ENCODE results near the gene FAM90A1.
A peak's percentile ranks its signal among the peaks of the same experiment; 100 is the strongest.
"Not testable (repeated sequence)": the region's sequence is repeated elsewhere in the genome, so short reads cannot be mapped to it uniquely, and the experiment has no call there.

The FAM90A1 gene

DNA sequence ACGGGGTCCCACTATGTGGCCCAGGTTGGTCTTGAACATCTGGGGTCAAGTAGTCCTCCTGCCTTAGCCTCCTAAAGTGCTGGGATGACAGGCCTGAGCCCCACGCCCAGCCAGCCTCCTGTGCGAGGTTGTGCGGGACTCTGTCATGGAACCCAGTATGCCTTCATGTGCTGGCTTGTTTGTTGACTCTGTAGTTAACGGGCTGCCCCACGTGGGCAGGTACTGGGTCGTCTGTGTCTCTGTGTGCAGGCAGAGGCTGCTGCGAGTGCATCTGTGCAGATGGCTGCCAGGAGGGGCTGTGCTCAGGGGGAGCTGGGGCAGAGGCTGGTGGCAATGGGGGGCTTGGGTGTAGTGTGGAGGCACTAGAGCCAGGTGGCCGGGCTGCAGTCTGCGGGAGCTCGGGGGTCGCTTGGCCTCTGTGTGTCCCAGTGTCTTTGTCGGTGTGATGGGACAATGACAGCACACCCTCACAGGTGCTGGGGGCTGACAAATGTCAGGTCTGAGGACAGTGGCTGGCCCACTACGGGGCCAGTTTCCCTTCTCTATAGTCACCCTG, 6.0 kb upstream of the FAM90A1 start:
- not testable (repeated sequence) for DNase-seq

DNA sequence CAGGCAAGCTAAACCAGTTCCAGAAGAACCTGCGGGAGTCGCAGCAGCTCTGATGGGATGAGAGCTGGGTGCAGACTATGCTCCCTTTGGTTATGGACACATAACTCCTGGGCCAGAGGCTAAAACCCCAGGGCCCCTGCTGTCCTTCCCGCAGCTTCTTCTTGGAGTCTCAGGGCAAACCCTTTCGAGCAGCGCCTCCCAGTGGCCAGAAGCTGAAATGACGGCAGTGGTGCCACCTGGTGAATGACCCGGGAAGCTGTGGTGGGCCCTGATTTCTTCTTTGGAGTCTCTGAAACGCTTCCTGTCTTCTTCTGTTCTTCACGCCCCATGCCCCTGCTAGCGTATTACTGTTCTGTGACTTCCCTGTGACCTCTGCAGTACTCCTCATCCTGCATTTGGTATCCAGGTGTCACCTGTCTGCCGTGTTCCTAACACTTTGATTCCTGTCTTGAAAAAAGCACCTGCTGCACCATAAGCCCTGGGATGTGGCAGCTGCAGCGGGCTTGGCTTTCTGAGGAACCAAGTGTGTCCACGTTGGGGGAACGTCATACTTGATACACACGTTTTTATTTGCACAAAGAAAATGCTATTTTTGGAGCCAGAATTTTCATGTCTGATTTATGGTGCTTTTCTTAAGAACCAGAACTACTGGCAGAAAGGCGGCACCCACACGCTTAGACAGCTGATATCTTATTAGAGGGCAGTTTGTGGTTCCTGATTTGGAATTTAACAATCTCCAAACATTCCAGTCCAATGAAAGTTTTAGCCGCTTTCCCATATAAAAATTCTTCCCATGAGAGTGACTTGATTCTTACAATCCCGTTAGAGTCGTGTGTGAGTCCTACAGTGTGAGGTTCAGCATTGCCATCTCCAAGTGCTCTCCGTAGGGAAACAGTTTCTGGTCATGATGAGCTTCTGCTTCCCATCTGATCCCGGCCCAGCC, 4.5 kb upstream of the FAM90A1 start:
- DNase-seq, result peak; percentile 49

DNA sequence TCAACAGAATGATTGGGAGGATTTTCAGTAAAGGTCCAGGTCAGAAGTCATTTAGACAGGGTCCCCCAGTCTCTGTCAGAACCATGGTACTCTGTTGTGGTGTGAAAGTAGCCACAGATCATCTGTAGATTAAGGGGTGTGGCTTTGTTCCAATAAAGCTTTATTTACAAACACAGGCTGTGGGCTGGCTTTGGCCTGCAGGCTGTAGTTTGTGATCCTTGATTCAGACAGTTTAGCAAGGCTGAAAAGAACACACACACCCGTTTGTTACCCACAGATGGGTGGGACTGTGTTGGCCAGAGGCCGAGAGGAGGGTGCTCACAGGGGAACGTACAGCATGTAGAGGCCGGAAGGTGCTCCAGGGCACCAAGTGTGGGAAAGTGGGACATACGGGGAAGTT, 3.6 kb upstream of the FAM90A1 start:
- DNase-seq, result not testable (repeated sequence)

DNA sequence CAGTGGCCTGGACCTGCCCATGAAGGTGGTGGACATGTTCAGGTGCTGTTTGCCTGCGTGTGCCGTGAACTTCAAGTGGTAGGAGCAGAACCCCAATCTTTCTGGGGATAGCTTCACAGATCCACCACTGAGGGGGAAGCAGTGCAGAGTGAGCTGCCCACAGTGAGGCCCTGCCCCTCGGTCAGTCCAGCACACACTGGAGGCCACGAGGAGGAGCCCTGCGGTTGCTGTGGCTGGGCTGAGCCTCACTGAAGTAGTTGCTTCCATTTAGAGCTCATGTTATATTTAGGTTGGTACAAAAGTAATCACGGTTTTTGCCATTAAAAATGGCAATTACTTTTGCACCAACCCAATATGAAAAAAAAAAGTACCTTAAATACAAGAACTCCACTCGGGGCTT, 2.1 kb upstream of the FAM90A1 start:
- not testable (repeated sequence) for DNase-seq

DNA sequence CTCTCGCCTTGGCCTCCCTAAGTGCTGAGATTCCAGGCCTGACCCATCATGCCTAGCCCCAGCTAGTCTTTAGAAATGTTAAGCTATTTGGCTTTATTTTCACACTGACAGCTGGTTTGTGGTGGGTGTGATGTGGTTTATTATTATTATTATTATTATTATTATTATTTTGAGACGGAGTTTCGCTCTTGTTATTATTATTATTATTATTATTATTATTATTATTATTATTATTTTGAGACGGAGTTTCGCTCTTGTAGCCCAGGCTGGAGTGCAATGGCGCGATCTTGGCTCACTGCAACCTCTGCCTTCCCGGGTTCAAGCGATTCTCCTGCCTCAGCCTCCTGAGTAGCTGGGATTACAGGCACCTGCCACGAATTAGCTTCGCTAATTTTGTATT, 1.2 kb upstream of the FAM90A1 start:
- DNase-seq, result not testable (repeated sequence)

DNA sequence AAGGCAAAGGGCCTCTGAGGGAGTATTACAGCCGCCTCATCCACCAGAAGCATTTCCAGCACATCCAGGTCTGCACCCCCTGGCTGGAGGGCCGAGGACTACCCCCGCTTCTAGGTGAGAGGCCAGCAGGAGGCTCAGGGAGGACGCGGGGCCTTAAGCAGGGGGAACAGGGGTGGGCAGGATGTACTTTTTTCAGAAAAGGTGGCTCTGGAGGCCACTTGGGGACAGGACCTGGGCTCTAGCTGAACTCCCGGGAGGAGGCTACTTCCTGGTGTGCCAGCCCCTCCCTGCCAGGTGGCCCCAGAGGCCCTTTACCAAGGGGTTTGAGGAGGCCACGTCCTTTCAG, 287 bp upstream of the FAM90A1 start:
- DNase-seq, result not testable (repeated sequence)

DNA sequence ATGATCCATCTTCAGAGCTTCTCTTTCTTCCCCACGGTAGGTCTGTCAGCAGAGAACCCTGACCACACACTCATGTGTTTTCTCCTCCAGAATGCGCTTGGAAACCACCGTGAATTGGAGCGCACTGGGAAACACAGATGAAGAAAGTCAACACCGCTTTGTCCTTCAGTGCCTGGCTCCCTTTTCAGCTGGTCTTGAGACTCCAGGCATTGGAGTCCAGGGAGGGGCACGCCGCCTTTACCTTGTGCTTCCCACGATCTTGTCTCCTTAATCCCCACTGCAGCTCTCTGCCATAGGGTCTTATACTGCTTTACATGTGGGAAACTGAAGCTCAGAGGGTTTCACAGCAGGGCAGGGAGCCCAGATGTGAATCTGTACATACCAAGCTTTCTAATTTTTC, 1.1 kb downstream of the FAM90A1 start:
- no peak for DNase-seq

DNA sequence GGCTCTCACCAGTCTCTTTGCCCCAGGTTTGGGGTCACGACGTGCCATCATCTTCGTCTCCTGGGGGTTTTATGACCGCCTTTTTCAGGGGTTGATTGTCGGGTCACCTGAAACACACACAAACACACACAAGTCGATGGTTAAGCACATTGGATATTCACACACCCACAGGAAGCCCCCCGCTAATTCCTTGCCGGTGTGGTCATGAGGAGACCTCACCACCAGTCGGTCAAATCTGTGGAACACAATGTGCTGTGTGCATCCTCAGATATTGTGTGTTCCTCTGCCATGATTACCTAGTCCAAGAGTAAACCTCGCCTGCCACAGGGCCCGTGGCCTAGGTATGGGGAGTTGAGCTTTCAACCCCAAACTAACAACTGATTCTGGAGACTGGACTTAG, 2.6 kb downstream of the FAM90A1 start:
- DNase-seq, result not testable (repeated sequence)

DNA sequence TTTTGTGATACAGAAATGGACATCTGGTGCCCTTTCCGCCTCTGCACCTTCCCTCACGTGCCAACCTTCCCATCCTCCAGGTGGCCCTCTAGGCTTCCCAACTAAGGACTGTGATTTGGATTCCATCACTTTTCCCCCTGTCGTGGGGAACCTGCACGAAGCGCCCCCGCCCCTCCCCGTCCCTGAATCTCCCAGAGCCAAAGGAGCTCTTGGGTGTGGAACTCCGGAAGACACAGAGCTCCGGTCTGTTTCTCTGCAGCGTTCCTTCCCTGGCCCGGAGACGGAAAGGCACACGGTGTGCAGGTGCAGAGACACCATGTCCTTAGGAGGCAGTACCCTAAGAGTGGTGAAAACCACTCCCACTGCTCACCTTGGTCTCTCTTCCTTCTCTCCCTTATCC, 3.8 kb downstream of the FAM90A1 start:
- not testable (repeated sequence) for DNase-seq

DNA sequence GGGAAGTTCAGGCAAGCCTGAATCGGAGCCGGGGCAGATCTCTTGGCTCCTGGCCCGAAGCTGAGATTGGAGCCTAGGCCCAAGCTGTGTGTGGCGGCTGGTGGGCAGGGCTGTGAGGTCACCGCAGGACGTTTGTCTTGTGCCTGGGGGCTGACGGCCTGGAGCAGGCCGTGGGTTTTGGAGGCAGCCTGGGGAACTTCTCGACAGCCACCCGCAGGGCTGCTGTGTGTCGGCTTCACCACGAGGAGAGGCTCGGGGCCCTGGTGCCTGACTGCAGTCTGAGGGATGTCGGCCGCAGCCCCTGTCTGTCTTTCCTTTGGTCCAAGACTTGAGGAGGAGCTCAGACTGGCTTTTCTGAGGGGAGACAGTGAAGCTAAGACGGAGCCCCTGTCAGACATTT, 5.1 kb downstream of the FAM90A1 start:
- DNase-seq, result not testable (repeated sequence)

DNA sequence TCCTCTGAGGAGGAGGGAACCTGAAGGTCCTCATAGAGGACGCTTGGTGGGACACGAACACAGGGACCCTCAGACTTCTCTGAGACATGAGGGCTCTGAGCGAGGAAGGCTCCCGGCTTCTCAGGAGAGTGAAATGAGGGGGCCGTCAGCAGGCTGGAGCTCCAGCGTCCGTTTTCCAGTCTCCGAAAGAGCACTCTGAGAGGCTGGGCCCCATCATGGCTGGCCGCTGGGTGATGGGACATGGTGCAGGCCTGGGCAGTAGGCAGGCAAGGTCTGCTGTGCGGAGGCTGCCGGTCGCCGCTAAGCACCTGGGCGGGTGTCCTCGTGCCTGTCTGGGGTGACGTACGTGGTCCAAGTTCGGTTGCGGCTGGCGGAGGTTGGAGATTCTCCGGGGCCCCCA, 5.6 kb downstream of the FAM90A1 start:
- DNase-seq, result not testable (repeated sequence)

DNA sequence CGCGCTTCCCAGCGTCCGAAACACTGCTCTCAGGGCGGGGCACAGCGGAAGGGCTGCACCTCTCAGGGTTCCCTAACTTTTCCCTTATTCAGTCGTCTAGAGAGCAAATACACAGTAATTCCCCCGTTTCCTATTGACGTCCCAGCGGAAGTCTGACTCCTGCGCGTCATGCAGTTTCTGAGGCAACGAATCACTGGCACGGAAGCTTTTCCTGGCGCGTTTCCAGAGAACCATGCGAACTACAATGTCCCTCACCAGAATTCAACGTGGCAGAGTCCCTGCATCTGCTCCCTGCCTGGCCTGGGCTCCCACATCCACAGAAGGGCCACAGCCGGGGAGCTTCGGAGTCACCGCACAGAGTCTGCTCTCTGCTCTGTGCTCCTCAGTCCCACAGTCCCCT, 6.0 kb downstream of the FAM90A1 start:
- DNase-seq, result not testable (repeated sequence)

DNA sequence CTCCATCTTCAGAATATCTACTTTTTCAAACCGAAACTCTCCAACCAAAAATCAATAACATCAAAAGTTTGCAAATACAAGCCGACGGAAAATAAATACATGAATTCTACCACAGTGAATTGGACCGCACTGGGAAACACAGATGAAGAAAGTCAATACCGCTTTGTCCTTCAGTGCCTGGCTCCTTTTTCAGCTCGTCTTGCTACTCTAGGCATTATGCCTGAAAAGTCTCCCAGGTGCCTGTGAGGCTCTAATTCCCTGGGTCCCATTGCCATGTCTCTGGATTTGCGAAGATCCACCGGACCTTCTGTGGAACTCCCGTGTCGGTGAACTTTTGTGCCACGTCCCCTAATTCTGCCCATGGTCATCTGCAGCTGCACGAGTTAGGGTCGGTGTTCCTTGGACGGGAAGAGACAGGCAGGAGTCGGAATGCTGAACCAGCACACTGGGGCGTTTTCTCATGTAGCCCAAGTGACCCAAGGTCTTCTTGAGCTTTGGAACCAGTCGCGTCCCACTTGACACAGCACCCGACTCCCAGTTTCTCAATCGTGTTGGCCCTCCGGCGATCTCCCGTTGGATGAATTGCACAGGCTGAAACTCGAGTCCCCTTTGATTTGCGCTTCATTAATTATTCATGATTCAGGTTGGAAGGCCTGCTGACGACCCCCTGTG, 8.6 kb downstream of the FAM90A1 start:
- DNase-seq, result not testable (repeated sequence)

DNA sequence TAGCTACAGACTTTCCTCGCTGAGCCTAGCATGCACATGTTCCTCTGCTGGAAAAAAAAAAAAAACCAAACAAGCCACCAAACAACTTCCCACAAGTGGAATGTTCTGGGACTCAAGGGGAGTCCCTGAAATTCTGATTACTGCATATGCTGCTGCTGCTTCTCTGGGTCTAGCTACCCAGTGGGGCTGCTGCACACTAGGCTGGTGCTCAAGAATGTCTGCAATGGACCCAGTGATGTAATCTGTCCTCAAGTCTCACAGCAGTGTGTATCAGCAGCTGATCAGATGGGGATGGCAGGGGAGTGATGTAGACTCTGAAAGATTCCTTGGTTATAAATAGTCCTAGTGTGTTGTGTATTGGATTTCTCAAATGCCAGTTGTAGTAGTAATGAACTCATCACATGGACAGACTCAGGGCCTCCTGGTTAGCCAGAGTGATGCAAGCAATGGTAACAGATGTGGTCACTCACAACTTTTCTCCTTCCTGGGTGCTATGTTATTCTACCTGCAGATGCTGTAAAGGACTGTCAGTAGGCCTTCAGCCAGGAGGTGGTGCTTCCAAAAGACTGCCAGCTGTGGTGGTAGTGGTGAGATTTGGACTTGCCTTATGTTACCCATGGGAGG, 29.6 kb downstream of the FAM90A1 start:
- DNase-seq, result not testable (repeated sequence)

DNA sequence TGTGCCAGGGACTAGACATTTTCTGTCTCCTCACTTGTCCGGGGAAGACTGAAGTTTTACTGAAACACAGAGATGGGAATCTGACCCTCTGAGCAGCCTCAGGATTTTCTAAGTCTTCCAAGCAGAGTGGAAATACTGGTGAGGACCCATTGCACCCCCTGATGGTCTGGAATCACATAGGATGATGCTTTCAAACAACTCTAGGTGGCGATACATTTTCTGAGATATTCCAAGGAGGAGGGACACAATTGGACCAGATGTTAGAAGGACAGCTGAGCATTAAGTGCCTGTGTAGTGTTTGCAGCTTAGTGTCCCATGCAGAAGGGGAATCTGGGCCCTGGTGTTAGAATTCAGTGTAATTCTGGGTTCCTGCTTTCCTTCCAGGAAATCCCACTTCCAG, 39.3 kb downstream of the FAM90A1 start:
- not testable (repeated sequence) for DNase-seq

DNA sequence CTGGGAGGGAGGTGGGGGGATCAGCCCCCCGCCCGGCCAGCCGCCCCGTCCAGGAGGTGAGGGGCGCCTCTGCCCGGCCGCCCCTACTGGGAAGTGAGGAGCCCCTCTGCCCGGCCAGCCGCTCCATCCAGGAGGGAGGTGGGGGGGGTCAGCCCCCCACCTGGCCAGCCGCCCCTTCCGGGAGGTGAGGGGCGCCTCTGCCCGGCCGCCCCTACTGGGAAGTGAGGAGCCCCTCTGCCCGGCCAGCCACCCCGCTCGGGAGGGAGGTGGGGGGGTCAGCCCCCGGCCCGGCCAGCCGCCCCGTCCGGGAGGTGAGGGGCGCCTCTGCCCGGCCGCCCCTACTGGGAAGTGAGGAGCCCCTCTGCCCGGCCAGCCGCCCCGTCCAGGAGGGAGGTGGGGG, 43.2 kb downstream of the FAM90A1 start:
- DNase-seq, result not testable (repeated sequence)

DNA sequence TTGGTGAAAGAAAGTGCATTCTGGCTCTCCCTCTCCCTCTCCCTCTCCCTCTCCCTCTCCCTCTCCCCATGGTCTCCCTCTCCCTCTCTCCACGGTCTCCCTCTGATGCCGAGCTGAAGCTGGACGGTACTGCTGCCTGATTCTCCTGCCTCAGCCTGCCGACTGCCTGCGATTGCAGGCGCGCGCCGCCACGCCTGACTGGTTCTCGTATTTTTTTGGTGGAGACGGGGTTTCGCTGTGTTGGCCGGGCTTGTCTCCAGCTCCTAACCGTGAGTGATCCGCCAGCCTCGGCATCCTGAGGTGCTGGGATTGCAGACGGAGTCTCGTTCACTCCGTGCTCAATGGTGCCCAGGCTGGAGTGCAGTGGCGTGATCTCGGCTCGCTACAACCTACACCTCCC, 44.1 kb downstream of the FAM90A1 start:
- not testable (repeated sequence) for DNase-seq

DNA sequence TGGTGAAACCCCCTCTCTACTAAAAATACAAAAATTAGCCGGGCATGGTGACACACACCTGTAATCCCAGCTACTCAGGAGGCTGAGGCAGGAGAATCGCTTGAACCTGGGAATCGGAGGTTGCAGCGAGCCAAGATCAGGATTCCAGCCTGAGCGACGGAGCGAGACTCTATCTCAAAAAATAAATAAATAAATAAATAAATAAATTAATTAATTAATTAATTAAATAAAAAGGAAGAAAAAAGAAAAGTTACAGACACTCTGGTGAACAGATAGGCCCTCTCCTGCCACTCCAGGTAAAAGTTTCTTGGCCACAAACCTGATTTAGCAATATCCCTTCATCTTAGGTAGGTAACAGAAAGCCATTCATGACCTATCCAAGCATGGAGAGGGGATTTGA, 44.5 kb downstream of the FAM90A1 start:
- DNase-seq, result not testable (repeated sequence)

DNA sequence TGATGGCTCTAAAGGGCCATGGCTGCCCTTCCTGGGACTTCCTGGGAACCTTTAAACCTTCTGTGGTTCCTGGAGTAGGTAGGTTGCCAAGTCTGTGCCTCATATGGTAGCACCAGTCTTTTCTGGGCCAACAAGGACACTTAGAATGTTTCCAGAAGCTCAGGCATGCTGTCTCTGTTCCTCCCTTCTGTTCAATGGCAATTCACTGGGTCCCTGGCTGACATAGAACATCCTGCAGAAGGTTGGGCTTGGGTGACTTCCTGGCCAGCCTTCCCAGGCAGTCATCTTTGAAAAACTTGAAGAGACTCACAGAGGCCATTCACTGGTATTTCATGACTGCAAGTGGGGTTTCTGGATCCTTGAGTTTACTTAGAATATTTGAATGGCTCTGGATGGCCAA, 46.1 kb downstream of the FAM90A1 start:
- not testable (repeated sequence) for DNase-seq

DNA sequence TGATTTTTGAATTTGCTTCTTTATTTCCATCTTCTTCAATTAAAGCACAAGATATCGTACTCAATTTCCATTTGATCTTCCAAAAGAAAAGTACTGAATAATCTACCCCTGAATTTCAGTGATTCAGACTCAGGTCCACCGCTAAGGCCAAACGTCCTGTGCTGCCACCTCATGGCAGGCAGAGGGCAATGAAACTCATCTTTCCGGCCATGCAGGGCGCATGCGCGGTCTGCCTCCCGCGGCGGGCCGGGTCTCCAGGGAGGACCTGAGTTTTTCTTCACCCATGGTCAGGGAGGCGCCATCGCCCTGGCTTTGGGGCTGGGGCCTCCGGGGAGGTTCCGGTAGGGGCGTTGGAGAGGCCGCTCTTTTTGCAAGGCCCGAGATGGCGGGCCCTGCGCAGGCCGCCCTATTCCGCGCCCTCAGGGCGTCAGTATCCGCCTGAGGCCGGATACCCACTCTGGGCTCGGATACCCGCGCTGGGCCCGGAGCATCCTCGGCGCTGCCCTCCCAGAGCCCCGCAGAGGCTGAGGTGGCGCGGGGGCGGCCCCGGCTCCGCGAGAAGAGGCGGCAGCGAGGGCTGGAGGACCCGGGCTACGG, 47.3 kb downstream of the FAM90A1 start:
- peak; percentile 86 for DNase-seq

DNA sequence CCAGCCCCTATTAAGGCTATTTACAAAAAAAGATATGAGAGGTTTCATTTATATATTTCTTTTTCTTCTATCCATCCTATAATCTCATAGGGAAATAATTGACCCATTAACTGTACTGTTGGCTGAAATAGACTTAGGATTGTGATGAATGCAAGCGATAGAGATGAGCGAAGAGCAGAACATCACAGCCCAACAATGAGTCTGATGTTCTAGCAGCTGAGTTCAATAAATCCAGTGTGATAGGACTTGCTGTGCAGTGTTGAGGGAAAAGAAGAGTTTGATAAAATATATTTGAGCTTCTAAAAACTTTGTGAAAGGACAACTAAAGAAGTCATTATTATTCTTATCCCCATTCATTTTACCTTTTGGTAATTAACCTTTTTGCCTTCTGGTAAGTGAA, 54.5 kb downstream of the FAM90A1 start:
- DNase-seq, result not testable (repeated sequence)

Data from eye (tissue), 1 donor.